Activated CD4-positive, alpha-beta memory T cell treated with anti-CD3 and anti-CD28 coated beads for 36 hours (primary cell): ENCODE data around the gene LITAF. TPM values are rescaled to one million over a fixed set of nuclear protein-coding genes. Genes with fewer than 3 reads are reported as not detected.
"Not testable (repeated sequence)": the region's sequence is repeated elsewhere in the genome, so short reads cannot be mapped to it uniquely, and the experiment has no call there.

Experiments
- CTCF ChIA-PET: fragments of 350-600 bp; sonication (Branson Sonifier 250); formaldehyde crosslinking; loops from one replicate; lab custom pipeline; 2021; ENCODE audit warnings: antibody characterized with exemption, inconsistent platforms; lab: Charles Lee
- POLR2A ChIA-PET: fragments of 350-600 bp; sonication (Branson Sonifier 250); formaldehyde crosslinking; loops from one replicate; lab custom pipeline; 2021; ENCODE audit warnings: antibody characterized with exemption; lab: Charles Lee
- DNase-seq: peaks from one replicate; pipeline ENCODE4 v3.0.0-alpha.2; 2020
- H3K27ac Mint-ChIP-seq: one replicate; pipeline ENCODE4 v1.8.0; 2021; ENCODE audit warnings: mixed read lengths
- H3K27me3 Mint-ChIP-seq: one replicate; pipeline ENCODE4 v1.8.0; 2021; ENCODE audit warnings: mixed read lengths
- H3K36me3 Mint-ChIP-seq: one replicate; pipeline ENCODE4 v1.8.0; 2021; ENCODE audit warnings: mixed read lengths
- H3K4me1 Mint-ChIP-seq: one replicate; pipeline ENCODE4 v1.8.0; 2021; ENCODE audit warnings: low read depth, mixed read lengths
- H3K4me3 Mint-ChIP-seq: one replicate; pipeline ENCODE4 v1.8.0; 2021; ENCODE audit warnings: mild to moderate bottlenecking, mixed read lengths
- H3K9me3 Mint-ChIP-seq: one replicate; pipeline ENCODE4 v1.8.0; 2021; ENCODE audit warnings: mixed read lengths
- intact Hi-C: fragments of 100-400 bp; cut with micrococcal nuclease; formaldehyde crosslinking; loops from one replicate; pipeline ENCODE4 v1.15.1; 2023
- total RNA-seq, 2 experiments: library from RNA; stranded (reverse); gene quantifications; one replicate each; pipeline ENCODE4 v1.2.3, GENCODE V29; 2021

LITAF gene
- total RNA-seq, 2 experiments from 2014 or later, result 130 to 134 TPM

- CTCF ChIA-PET, result interaction anchor here (1.3 kb wide), 1 partner anchor 35 kb away, joined by 4 read pairs; no protein-coding TSS in a partner anchor
- Mint-ChIP-seq H3K27me3 (no peaks in the 10 kb centered on the region), H3K4me3 (no peak overlapping the region), H3K4me1 (peaks cover 59% of the 10 kb centered on the region), H3K27ac (peak overlapping the region; percentile 23), H3K9me3 (no peaks in the 10 kb centered on the region), H3K36me3 (peaks cover 11% of the 10 kb centered on the region)
- POLR2A ChIA-PET, result interaction anchor here (0.6 kb wide), 1 partner anchor 608 kb away, joined by 4 read pairs; no protein-coding TSS in a partner anchor
- intact Hi-C loops, result no loop called here
- DNase-seq, result no peak
Measured at GRCh38 chr16:11566398-11566797, 20.3 kb downstream of the LITAF start.

- DNase-seq, result no peak
- POLR2A ChIA-PET, result no interaction called here
- H3K36me3 Mint-ChIP-seq, result peaks cover 11% of the 10 kb centered on the region
- CTCF ChIA-PET, result no interaction called here
- H3K27me3 Mint-ChIP-seq, result no peaks in the 10 kb centered on the region
- H3K4me3 Mint-ChIP-seq, result no peak overlapping the region
- H3K27ac Mint-ChIP-seq, result no peak overlapping the region
- intact Hi-C loops, result no loop called here
- peaks cover 60% of the 10 kb centered on the region for H3K4me1 Mint-ChIP-seq
- no peaks in the 10 kb centered on the region for H3K9me3 Mint-ChIP-seq
Measured at GRCh38 chr16:11565665-11566064, 21.1 kb downstream of the LITAF start.

DNA sequence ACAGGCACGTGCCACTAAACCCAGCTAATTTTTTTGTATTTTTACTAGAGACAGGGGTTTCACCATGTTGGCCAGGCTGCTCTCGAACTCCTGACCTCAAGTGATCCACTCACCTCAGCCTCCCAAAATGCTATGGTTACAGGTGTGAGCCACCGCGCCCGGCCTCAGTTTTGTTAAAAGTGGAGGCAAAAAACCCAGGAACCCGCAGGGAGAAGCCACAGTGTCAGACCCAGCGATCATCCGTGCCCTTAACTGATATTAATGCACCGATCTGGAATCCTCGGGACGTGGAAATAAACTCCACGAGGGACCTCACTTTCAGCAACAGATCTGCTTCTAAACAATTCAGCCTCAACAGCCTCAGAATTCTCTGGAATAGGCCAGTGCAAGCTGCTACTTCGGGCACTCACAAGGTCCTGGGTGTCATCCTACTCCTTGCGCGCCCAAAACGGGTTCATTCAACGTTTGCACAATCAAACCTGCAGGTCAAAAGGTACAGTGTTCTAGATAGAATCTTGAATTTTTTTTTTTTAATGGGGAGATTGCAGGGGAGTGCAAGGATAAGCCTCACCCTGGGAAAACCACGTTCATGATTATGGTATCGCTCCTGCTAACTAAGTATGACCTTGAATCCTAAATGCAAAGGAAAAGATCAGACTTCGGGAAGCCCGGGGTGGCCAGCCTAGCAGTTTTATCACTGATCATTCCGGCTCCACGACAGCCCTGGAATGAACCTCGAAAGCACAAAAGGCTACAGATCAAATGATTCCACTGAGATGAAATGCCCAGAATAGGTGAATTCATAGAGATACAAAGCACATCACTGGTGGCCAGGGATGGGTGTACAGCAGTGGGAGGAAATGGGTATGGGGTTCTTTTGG, 22.4 kb downstream of the LITAF start:
- peak overlapping the region; percentile 75 for H3K27ac Mint-ChIP-seq
- peaks cover 61% of the 10 kb centered on the region for H3K4me1 Mint-ChIP-seq
- intact Hi-C loops, result no loop called here
- no peak overlapping the region for H3K4me3 Mint-ChIP-seq
- DNase-seq, result no peak
- ChIA-PET CTCF (interaction anchor here (0.9 to 2.2 kb wide), 2 partner anchors 32 to 124 kb away, joined by 3 to 11 read pairs; no protein-coding TSS in a partner anchor), POLR2A (no interaction called here)
- H3K27me3 Mint-ChIP-seq, result no peaks in the 10 kb centered on the region
- no peaks in the 10 kb centered on the region for H3K9me3 Mint-ChIP-seq
- H3K36me3 Mint-ChIP-seq, result peaks cover 9% of the 10 kb centered on the region

DNA sequence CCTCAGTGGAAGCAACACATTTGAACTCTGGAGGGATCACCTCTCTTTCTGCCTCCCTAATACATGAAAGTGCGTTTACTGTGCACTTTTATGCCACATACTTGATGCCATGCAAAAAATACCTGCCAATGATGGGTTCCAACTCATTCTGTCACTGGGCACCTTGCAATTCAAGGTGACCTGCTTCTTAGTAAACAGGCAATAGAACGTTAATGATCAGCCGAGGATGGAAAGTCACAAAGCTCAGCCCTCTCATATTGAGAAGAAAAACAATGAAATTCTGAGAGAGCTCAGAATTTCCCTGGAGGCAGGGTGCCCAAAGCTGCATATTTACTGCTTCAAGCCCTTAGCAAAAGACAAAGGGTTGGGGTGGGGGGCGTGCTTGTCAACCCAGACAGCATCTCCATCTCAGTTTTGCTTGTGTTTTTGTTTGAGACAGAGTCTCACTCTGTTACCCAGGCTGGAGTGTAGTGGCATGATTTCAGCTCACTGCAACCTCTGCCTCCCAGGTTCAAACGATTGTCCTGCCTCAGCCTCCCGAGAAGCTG, 23.2 kb downstream of the LITAF start:
- intact Hi-C loops, result no loop called here

GRCh38 chr16:11562941-11563340, 23.8 kb downstream of the LITAF start:
- Mint-ChIP-seq H3K36me3 (peaks cover 11% of the 10 kb centered on the region), H3K9me3 (no peaks in the 10 kb centered on the region), H3K4me3 (no peak overlapping the region), H3K27me3 (no peaks in the 10 kb centered on the region), H3K27ac (peak overlapping the region; percentile 75), H3K4me1 (peaks cover 72% of the 10 kb centered on the region)
- ChIA-PET POLR2A (interaction anchor here (0.7 to 1.2 kb wide), 2 partner anchors 19 to 24 kb away, joined by 3 to 5 read pairs; partner anchors contain the start of gene LITAF), CTCF (interaction anchor here (0.8 to 2.2 kb wide), 4 partner anchors 19 to 126 kb away, joined by 3 to 11 read pairs (median 4); no protein-coding TSS in a partner anchor)
- intact Hi-C loops, result no loop called here
- DNase-seq, result no peak

More for the DNA sequence above, 23.2 kb downstream of the LITAF start:
- POLR2A ChIA-PET, result interaction anchor here (0.7 to 1.2 kb wide), 2 partner anchors 18 to 23 kb away, joined by 3 to 5 read pairs; partner anchors contain the start of gene LITAF
- peak; percentile 46 for DNase-seq
- H3K36me3 Mint-ChIP-seq, result peaks cover 10% of the 10 kb centered on the region
- H3K4me1 Mint-ChIP-seq, result peaks cover 67% of the 10 kb centered on the region
- CTCF ChIA-PET, result interaction anchor here (0.8 to 2.2 kb wide), 4 partner anchors 18 to 125 kb away, joined by 3 to 11 read pairs (median 4); no protein-coding TSS in a partner anchor
- H3K27me3 Mint-ChIP-seq, result no peaks in the 10 kb centered on the region
- H3K4me3 Mint-ChIP-seq, result no peak overlapping the region
- peak overlapping the region; percentile 75 for H3K27ac Mint-ChIP-seq
- H3K9me3 Mint-ChIP-seq, result no peaks in the 10 kb centered on the region

DNA sequence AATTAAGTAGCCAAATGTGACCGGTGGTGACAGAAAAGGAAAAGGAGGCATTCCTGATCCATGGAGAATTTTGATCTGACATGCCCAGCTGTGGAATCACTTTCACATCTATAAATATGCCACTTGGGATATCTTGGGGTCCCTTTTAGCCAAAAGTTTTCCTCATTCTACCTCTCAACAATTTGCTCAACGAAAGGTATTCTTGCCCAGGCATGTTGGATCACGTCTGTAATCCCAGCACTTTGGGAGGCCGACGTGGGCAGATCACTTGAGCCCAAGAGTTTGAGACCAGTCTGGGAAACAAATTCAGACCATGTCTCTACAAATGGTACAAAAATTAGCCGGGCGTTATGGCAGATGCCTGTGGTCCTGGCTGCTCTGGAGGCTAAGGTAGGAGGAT, 24.3 kb downstream of the LITAF start:
- peaks cover 13% of the 10 kb centered on the region for H3K36me3 Mint-ChIP-seq
- H3K4me1 Mint-ChIP-seq, result peaks cover 76% of the 10 kb centered on the region
- no peaks in the 10 kb centered on the region for H3K9me3 Mint-ChIP-seq
- H3K27me3 Mint-ChIP-seq, result no peaks in the 10 kb centered on the region
- CTCF ChIA-PET, result interaction anchor here (2.2 kb wide), 1 partner anchor 31 kb away, joined by 11 read pairs; no protein-coding TSS in a partner anchor
- POLR2A ChIA-PET, result interaction anchor here (1.2 kb wide), 1 partner anchor 25 kb away, joined by 5 read pairs; the partner anchor contains the start of gene LITAF
- intact Hi-C loops, result no loop called here
- no peak overlapping the region for H3K4me3 Mint-ChIP-seq
- H3K27ac Mint-ChIP-seq, result no peak overlapping the region
- DNase-seq, result no peak

GRCh38 chr16:11561856-11562255, 24.9 kb downstream of the LITAF start:
- peak overlapping the region; percentile 73 for H3K4me3 Mint-ChIP-seq
- no peaks in the 10 kb centered on the region for H3K9me3 Mint-ChIP-seq
- H3K27me3 Mint-ChIP-seq, result no peaks in the 10 kb centered on the region
- ChIA-PET CTCF (interaction anchor here (0.7 to 1.4 kb wide), 2 partner anchors 80 to 152 kb away, joined by 3 read pairs; no protein-coding TSS in a partner anchor), POLR2A (no interaction called here)
- intact Hi-C loops, result loop anchor here (2.0 kb wide), 1 partner anchor 57 kb away; no protein-coding TSS in a partner anchor
- no peak for DNase-seq
- peaks cover 79% of the 10 kb centered on the region for H3K4me1 Mint-ChIP-seq
- peak overlapping the region; percentile 91 for H3K27ac Mint-ChIP-seq
- peaks cover 18% of the 10 kb centered on the region for H3K36me3 Mint-ChIP-seq

GRCh38 chr16:11561454-11561805, 25.3 kb downstream of the LITAF start:
- ChIA-PET POLR2A (no interaction called here), CTCF (interaction anchor here (0.7 to 1.4 kb wide), 2 partner anchors 80 to 153 kb away, joined by 3 read pairs; no protein-coding TSS in a partner anchor)
- peaks cover 18% of the 10 kb centered on the region for H3K36me3 Mint-ChIP-seq
- intact Hi-C loops, result loop anchor here (2.0 kb wide), 1 partner anchor 57 kb away; no protein-coding TSS in a partner anchor
- DNase-seq, result no peak
- H3K9me3 Mint-ChIP-seq, result no peaks in the 10 kb centered on the region
- no peaks in the 10 kb centered on the region for H3K27me3 Mint-ChIP-seq
- H3K4me1 Mint-ChIP-seq, result peaks cover 80% of the 10 kb centered on the region
- peak overlapping the region; percentile 91 for H3K27ac Mint-ChIP-seq
- peak overlapping the region; percentile 73 for H3K4me3 Mint-ChIP-seq

DNA sequence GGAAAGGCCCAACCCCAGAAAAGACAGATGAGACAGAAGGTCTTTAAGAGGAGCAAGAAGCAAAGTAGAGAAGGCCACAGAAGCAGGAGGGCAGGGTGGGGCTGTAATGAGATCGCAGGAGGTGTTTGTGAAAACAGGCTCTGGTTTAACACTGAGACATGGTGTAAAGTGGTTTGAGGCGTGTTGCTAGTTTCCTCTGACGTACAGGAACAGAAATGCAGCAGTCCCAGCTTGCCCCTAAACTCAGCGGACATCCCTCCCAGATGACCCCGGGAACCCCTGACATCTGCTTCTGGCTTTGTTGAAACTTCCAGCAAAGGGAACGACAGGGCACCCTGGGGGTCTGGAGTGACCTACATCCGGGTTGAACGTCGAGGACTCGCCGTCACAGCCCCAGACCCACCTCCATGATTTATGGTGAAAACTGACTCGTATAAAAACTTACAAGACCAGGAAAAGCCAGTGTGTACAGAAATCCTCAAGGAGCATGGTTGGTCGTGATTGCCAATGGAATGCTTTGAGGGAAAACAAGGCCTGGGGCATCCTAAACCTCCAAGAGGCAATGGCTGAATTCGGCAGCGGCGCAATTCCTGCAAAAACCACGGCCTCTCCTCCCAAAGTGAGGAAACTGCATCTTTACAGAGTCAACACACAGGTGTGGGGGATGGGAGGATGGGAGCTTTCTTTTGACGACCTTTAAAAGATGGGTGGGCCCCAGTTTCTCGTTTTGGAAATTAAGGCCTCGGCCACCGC, 25.8 kb downstream of the LITAF start:
- Mint-ChIP-seq H3K4me1 (peaks cover 78% of the 10 kb centered on the region), H3K27ac (peak overlapping the region; percentile 91), H3K9me3 (no peaks in the 10 kb centered on the region), H3K36me3 (peaks cover 22% of the 10 kb centered on the region), H3K4me3 (peak overlapping the region; percentile 73), H3K27me3 (no peaks in the 10 kb centered on the region)
- intact Hi-C loops, result loop anchor here (1.0 to 2.0 kb wide), 2 partner anchors 23 to 58 kb away; no protein-coding TSS in a partner anchor
- POLR2A ChIA-PET, result interaction anchor here (0.9 kb wide), 1 partner anchor 25 kb away, joined by 4 read pairs; no protein-coding TSS in a partner anchor
- DNase-seq, result peak; percentile 77
- CTCF ChIA-PET, result interaction anchor here (0.7 to 1.4 kb wide), 3 partner anchors 23 to 153 kb away, joined by 3 to 4 read pairs (median 3); no protein-coding TSS in a partner anchor

DNA sequence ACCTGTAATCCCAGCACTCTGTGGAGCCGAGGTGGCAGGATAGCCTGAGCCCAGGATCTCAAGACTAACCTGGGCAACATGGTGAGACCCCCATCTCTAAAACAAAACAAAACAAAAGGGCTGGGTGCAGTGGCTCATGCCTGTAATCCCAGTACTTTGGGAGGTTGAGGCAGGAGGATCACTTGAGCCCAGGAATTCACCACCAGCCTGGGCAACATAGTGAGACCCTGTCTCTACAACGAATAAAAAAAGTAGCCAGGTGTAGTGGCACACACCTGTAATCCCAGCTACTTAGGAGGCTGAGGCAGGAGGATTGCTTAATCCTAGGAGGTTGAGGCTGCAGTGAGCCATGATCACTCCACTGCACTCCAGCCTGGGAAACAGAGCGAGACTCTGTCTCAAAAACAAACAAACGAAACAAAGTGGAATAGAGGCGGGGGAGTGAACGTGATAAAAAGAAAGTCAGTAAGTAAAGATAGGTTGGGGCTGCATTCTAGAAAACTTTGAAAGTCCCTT, 28.4 kb downstream of the LITAF start:
- Mint-ChIP-seq H3K4me1 (peaks cover 61% of the 10 kb centered on the region), H3K36me3 (peaks cover 32% of the 10 kb centered on the region), H3K27ac (peak overlapping the region; percentile 78)
- POLR2A ChIA-PET, DNase-seq, CTCF ChIA-PET, H3K27me3 Mint-ChIP-seq, H3K4me3 Mint-ChIP-seq, intact Hi-C loops, H3K9me3 Mint-ChIP-seq: not testable (repeated sequence)

GRCh38 chr16:11557801-11558200, 28.9 kb downstream of the LITAF start:
- H3K27ac Mint-ChIP-seq, result peak overlapping the region; percentile 33
- no peaks in the 10 kb centered on the region for H3K9me3 Mint-ChIP-seq
- no peak for DNase-seq
- H3K27me3 Mint-ChIP-seq, result no peaks in the 10 kb centered on the region
- POLR2A ChIA-PET, result no interaction called here
- H3K4me3 Mint-ChIP-seq, result no peak overlapping the region
- H3K4me1 Mint-ChIP-seq, result peaks cover 59% of the 10 kb centered on the region
- H3K36me3 Mint-ChIP-seq, result peaks cover 33% of the 10 kb centered on the region
- CTCF ChIA-PET, result no interaction called here
- intact Hi-C loops, result no loop called here
